Activated CD4-positive, alpha-beta memory T cell treated with anti-CD3 and anti-CD28 coated beads for 36 hours (primary cell): Measurements from ENCODE around the gene STAT5B. TPM values are rescaled to one million over a fixed set of nuclear protein-coding genes. Genes with fewer than 3 reads are reported as not detected.
"Not testable (repeated sequence)": the region's sequence is repeated elsewhere in the genome, so short reads cannot be mapped to it uniquely, and the experiment has no call there.

Experiments
- CTCF ChIA-PET: fragments of 350-600 bp; sonication (Branson Sonifier 250); formaldehyde crosslinking; loops from one replicate; lab custom pipeline; 2021; ENCODE audit warnings: antibody characterized with exemption, inconsistent platforms; lab: Charles Lee
- POLR2A ChIA-PET: fragments of 350-600 bp; sonication (Branson Sonifier 250); formaldehyde crosslinking; loops from one replicate; lab custom pipeline; 2021; ENCODE audit warnings: antibody characterized with exemption; lab: Charles Lee
- DNase-seq: peaks from one replicate; pipeline ENCODE4 v3.0.0-alpha.2; 2020
- H3K27ac Mint-ChIP-seq: one replicate; pipeline ENCODE4 v1.8.0; 2021; ENCODE audit warnings: mixed read lengths
- H3K27me3 Mint-ChIP-seq: one replicate; pipeline ENCODE4 v1.8.0; 2021; ENCODE audit warnings: mixed read lengths
- H3K36me3 Mint-ChIP-seq: one replicate; pipeline ENCODE4 v1.8.0; 2021; ENCODE audit warnings: mixed read lengths
- H3K4me1 Mint-ChIP-seq: one replicate; pipeline ENCODE4 v1.8.0; 2021; ENCODE audit warnings: low read depth, mixed read lengths
- H3K4me3 Mint-ChIP-seq: one replicate; pipeline ENCODE4 v1.8.0; 2021; ENCODE audit warnings: mild to moderate bottlenecking, mixed read lengths
- H3K9me3 Mint-ChIP-seq: one replicate; pipeline ENCODE4 v1.8.0; 2021; ENCODE audit warnings: mixed read lengths
- intact Hi-C: fragments of 100-400 bp; cut with micrococcal nuclease; formaldehyde crosslinking; loops from one replicate; pipeline ENCODE4 v1.15.1; 2023
- total RNA-seq, 2 experiments: library from RNA; stranded (reverse); gene quantifications; one replicate each; pipeline ENCODE4 v1.2.3, GENCODE V29; 2021

STAT5B gene
- total RNA-seq, 2 experiments from 2014 or later = 192 to 195 TPM

GRCh38 chr17:42246515-42246914 lies 29.7 kb downstream of the STAT5B start:
- Mint-ChIP-seq H3K27me3 (no peaks in the 10 kb centered on the region), H3K36me3 (peaks cover 21% of the 10 kb centered on the region), H3K27ac (peak overlapping the region; percentile 95), H3K4me1 (peaks cover 58% of the 10 kb centered on the region), H3K9me3 (no peaks in the 10 kb centered on the region), H3K4me3 (peak overlapping the region; percentile 64)
- ChIA-PET CTCF (interaction anchor here (0.8 to 3.2 kb wide), 13 partner anchors 10 to 226 kb away, joined by 3 to 25 read pairs (median 4); partner anchors contain the start of gene NKIRAS2), POLR2A (interaction anchor here (0.8 to 10.0 kb wide), 3 partner anchors 25 to 142 kb away, joined by 4 to 271 read pairs (median 56); partner anchors contain the start of genes STAT3, STAT5A and STAT5B)
- intact Hi-C loops = no loop called here
- DNase-seq = peak; percentile 40

DNA sequence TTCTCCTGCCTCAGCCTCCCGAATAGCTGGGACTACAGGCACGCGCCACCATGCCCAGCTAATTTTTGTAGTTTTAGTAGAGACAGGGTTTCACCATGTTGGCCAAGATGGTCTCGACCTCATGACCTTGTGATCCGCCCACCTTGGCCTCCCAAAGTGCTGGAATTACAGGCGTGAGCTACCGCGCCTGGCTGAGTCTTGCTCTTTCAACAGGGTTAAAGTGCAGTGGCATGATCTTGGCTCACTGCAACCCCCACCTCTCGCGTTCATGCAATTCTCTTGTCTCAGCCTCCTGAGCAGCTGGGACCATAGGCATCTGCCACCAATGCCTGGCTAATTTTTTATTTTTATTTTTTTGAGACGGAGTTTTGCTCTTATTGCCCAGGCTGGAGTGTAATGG lies 31.0 kb downstream of the STAT5B start:
- Mint-ChIP-seq H3K36me3 (peaks cover 21% of the 10 kb centered on the region), H3K4me1 (peaks cover 55% of the 10 kb centered on the region)
- H3K27ac Mint-ChIP-seq, intact Hi-C loops, DNase-seq, H3K27me3 Mint-ChIP-seq, H3K4me3 Mint-ChIP-seq, H3K9me3 Mint-ChIP-seq: not testable (repeated sequence)
- ChIA-PET POLR2A (interaction anchor here (0.5 kb wide), 1 partner anchor 18 kb away, joined by 3 read pairs; no protein-coding TSS in a partner anchor), CTCF (interaction anchor here (2.0 kb wide), 1 partner anchor 23 kb away, joined by 8 read pairs; no protein-coding TSS in a partner anchor)

GRCh38 chr17:42244116-42244515 lies 32.1 kb downstream of the STAT5B start:
- ChIA-PET POLR2A (interaction anchor here (0.6 kb wide), 3 partner anchors 11 to 32 kb away, joined by 3 read pairs; partner anchors contain the start of gene STAT5B), CTCF (interaction anchor here (1.0 to 2.0 kb wide), 3 partner anchors 9 to 26 kb away, joined by 3 to 8 read pairs (median 4); no protein-coding TSS in a partner anchor)
- peaks cover 51% of the 10 kb centered on the region for H3K4me1 Mint-ChIP-seq
- intact Hi-C loops, DNase-seq, H3K4me3 Mint-ChIP-seq, H3K27ac Mint-ChIP-seq, H3K27me3 Mint-ChIP-seq, H3K9me3 Mint-ChIP-seq: not testable (repeated sequence)
- peaks cover 18% of the 10 kb centered on the region for H3K36me3 Mint-ChIP-seq

- H3K4me3 Mint-ChIP-seq = no peak overlapping the region
- H3K4me1 Mint-ChIP-seq = peaks cover 48% of the 10 kb centered on the region
- intact Hi-C loops = no loop called here
- ChIA-PET CTCF (interaction anchor here (0.7 to 2.0 kb wide), 4 partner anchors 8 to 26 kb away, joined by 3 to 8 read pairs (median 4); no protein-coding TSS in a partner anchor), POLR2A (interaction anchor here (0.6 kb wide), 2 partner anchors 11 to 27 kb away, joined by 3 read pairs; no protein-coding TSS in a partner anchor)
- no peaks in the 10 kb centered on the region for H3K9me3 Mint-ChIP-seq
- peaks cover 16% of the 10 kb centered on the region for H3K36me3 Mint-ChIP-seq
- H3K27ac Mint-ChIP-seq = peak overlapping the region; percentile 60
- no peak for DNase-seq
- H3K27me3 Mint-ChIP-seq = no peaks in the 10 kb centered on the region
Measured at GRCh38 chr17:42243493-42243982, 32.7 kb downstream of the STAT5B start.

- peaks cover 10% of the 10 kb centered on the region for H3K36me3 Mint-ChIP-seq
- ChIA-PET CTCF (no interaction called here), POLR2A (no interaction called here)
- peaks cover 38% of the 10 kb centered on the region for H3K4me1 Mint-ChIP-seq
- no peak overlapping the region for H3K27ac Mint-ChIP-seq
- intact Hi-C loops = no loop called here
- DNase-seq = no peak
- no peak overlapping the region for H3K4me3 Mint-ChIP-seq
- H3K27me3 Mint-ChIP-seq = no peaks in the 10 kb centered on the region
- H3K9me3 Mint-ChIP-seq = no peaks in the 10 kb centered on the region
Measured at GRCh38 chr17:42241871-42242270, 34.3 kb downstream of the STAT5B start.

GRCh38 chr17:42240863-42241262 lies 35.3 kb downstream of the STAT5B start:
- H3K36me3 Mint-ChIP-seq = peaks cover 11% of the 10 kb centered on the region
- POLR2A ChIA-PET = not testable (repeated sequence)

GRCh38 chr17:42240201-42240600 lies 36.0 kb downstream of the STAT5B start:
- Mint-ChIP-seq H3K27me3 (no peaks in the 10 kb centered on the region), H3K36me3 (peaks cover 11% of the 10 kb centered on the region), H3K4me1 (peaks cover 37% of the 10 kb centered on the region), H3K27ac (no peak overlapping the region), H3K9me3 (no peaks in the 10 kb centered on the region), H3K4me3 (no peak overlapping the region)
- ChIA-PET POLR2A (interaction anchor here (1.4 kb wide), 1 partner anchor 8 kb away, joined by 4 read pairs; no protein-coding TSS in a partner anchor), CTCF (interaction anchor here (1.2 kb wide), 1 partner anchor 59 kb away, joined by 3 read pairs; no protein-coding TSS in a partner anchor)
- intact Hi-C loops = no loop called here
- DNase-seq = no peak

More at GRCh38 chr17:42240863-42241262, 35.3 kb downstream of the STAT5B start:
- H3K9me3 Mint-ChIP-seq, intact Hi-C loops, H3K4me3 Mint-ChIP-seq, H3K27me3 Mint-ChIP-seq, H3K27ac Mint-ChIP-seq, DNase-seq: not testable (repeated sequence)
- CTCF ChIA-PET = interaction anchor here (1.2 kb wide), 1 partner anchor 59 kb away, joined by 3 read pairs; no protein-coding TSS in a partner anchor
- H3K4me1 Mint-ChIP-seq = peaks cover 36% of the 10 kb centered on the region

DNA sequence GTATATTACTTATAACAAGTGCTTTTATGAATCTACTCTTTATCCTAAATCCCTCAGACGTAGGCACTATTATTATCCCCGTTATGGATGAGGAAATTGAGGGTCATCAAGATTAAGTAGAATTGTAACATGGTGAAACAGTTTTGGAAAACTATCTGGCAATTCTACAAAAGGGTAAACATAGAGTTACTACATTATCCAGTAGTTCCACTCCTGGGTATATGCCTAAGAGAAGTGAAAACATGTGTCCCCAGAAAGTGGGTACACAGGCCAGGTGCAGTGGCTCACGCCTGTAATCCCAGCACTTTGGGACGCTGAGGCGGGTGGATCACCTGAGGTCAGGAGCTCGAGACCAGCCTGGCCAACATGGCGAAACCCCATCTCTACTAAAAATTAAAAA lies 36.6 kb downstream of the STAT5B start:
- ChIA-PET POLR2A (interaction anchor here (1.4 kb wide), 1 partner anchor 9 kb away, joined by 4 read pairs; no protein-coding TSS in a partner anchor), CTCF (interaction anchor here (0.6 kb wide), 1 partner anchor 17 kb away, joined by 3 read pairs; no protein-coding TSS in a partner anchor)
- H3K27me3 Mint-ChIP-seq, H3K4me3 Mint-ChIP-seq, DNase-seq, H3K9me3 Mint-ChIP-seq, H3K27ac Mint-ChIP-seq, intact Hi-C loops: not testable (repeated sequence)
- peaks cover 43% of the 10 kb centered on the region for H3K4me1 Mint-ChIP-seq
- peaks cover 11% of the 10 kb centered on the region for H3K36me3 Mint-ChIP-seq

DNA sequence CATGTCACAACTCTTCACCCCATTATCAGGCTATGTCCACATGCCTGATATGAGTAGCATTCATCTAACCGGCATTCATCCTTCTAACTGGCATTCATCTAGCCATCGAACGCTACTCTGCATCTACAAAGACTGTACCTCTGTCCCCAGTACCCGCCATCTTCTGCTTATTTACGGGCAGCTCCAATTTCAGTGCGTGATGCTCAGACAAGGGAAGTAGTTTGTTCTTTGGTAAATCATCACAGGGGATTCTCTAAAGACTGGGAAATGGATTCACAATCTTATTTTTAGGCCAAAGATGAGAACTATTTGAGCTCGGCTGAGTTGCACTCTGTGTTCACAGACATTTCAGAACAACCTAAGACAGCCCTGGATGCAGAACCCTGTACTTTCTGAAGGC lies 39.4 kb downstream of the STAT5B start:
- intact Hi-C loops = no loop called here
- ChIA-PET POLR2A (no interaction called here), CTCF (interaction anchor here (0.7 to 4.8 kb wide), 2 partner anchors 10 to 15 kb away, joined by 3 to 29 read pairs; no protein-coding TSS in a partner anchor)
- Mint-ChIP-seq H3K36me3 (peaks cover 5% of the 10 kb centered on the region), H3K27me3 (no peaks in the 10 kb centered on the region), H3K4me1 (peaks cover 45% of the 10 kb centered on the region), H3K4me3 (no peak overlapping the region), H3K9me3 (no peaks in the 10 kb centered on the region), H3K27ac (no peak overlapping the region)
- DNase-seq = no peak

DNA sequence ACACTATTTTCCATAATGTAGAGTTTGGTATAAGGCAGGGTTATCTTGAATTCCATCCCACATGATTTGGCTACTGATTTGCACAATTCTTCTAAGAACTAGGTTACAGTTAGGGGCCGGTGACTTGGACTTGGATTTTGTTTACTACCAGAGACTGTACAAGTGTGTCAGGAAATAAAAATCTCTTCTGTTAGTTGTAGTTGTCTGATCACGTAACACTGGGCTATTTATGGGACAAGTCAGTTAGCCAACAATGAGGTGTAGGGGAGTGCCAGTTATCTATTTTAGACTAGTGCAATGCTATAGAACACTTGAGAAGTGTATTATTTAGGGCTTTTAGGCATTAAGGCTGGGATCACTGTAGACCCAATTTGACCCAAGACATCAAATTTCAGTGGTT lies 42.2 kb downstream of the STAT5B start:
- ChIA-PET CTCF (interaction anchor here (1.0 to 4.8 kb wide), 2 partner anchors 12 to 13 kb away, joined by 3 to 29 read pairs; no protein-coding TSS in a partner anchor), POLR2A (no interaction called here)
- Mint-ChIP-seq H3K36me3 (peaks cover 5% of the 10 kb centered on the region), H3K27me3 (no peaks in the 10 kb centered on the region), H3K9me3 (no peaks in the 10 kb centered on the region), H3K4me3 (no peak overlapping the region), H3K4me1 (peaks cover 43% of the 10 kb centered on the region), H3K27ac (peak overlapping the region; percentile 50)
- DNase-seq = no peak
- intact Hi-C loops = no loop called here

GRCh38 chr17:42233156-42233555 lies 43.0 kb downstream of the STAT5B start:
- intact Hi-C loops = no loop called here
- POLR2A ChIA-PET = interaction anchor here (0.6 kb wide), 1 partner anchor 11 kb away, joined by 3 read pairs; no protein-coding TSS in a partner anchor
- CTCF ChIA-PET = interaction anchor here (1.1 to 3.5 kb wide), 2 partner anchors 11 to 173 kb away, joined by 5 to 14 read pairs; no protein-coding TSS in a partner anchor
- H3K9me3 Mint-ChIP-seq = no peaks in the 10 kb centered on the region
- peak overlapping the region; percentile 5 for H3K27ac Mint-ChIP-seq
- H3K36me3 Mint-ChIP-seq = peaks cover 9% of the 10 kb centered on the region
- no peaks in the 10 kb centered on the region for H3K27me3 Mint-ChIP-seq
- peaks cover 52% of the 10 kb centered on the region for H3K4me1 Mint-ChIP-seq
- DNase-seq = no peak
- H3K4me3 Mint-ChIP-seq = no peak overlapping the region

- Mint-ChIP-seq H3K4me1 (peaks cover 47% of the 10 kb centered on the region), H3K27me3 (no peaks in the 10 kb centered on the region), H3K27ac (peak overlapping the region; percentile 46), H3K36me3 (peaks cover 16% of the 10 kb centered on the region), H3K4me3 (no peak overlapping the region), H3K9me3 (no peaks in the 10 kb centered on the region)
- ChIA-PET CTCF (interaction anchor here (0.6 to 3.5 kb wide), 4 partner anchors 8 to 71 kb away, joined by 3 to 14 read pairs (median 4); partner anchors contain the start of gene KCNH4), POLR2A (interaction anchor here (1.0 to 1.3 kb wide), 2 partner anchors 18 to 49 kb away, joined by 3 read pairs; no protein-coding TSS in a partner anchor)
- intact Hi-C loops = loop anchor here (2.0 kb wide), 1 partner anchor 37 kb away; no protein-coding TSS in a partner anchor
- peak; percentile 48 for DNase-seq
Measured at GRCh38 chr17:42230225-42230624, 46.0 kb downstream of the STAT5B start.
